Keratinocyte (primary cell): ENCODE measurements around the gene RUNX1. TPM values are rescaled to one million over a fixed set of nuclear protein-coding genes. Genes with fewer than 3 reads are reported as not detected.

Experiments used
- DNase-seq: peaks from one replicate; pipeline ENCODE4 v3.0.0-alpha.2; 2011; ENCODE audit warnings: low read depth, missing footprints, low spot score
- FAIRE-seq: peaks from 2 replicates; lab custom pipeline; 2011; peaks lifted over from hg19 to GRCh38; lab: Jason Lieb, UNC
- H2AFZ ChIP-seq: 2 replicates; pipeline ENCODE4 v1.6.0; 2012; ENCODE audit warnings: low read length, control low read depth, inconsistent platforms; ENCODE audit not compliant: control insufficient read depth
- H3K27ac ChIP-seq: 2 replicates; pipeline ENCODE4 v1.5.1; 2011; ENCODE audit warnings: low read length; ENCODE audit not compliant: control insufficient read depth, insufficient read depth
- H3K27me3 ChIP-seq: 3 replicates; pipeline ENCODE4 v1.6.0; 2011; ENCODE audit warnings: low read length; ENCODE audit not compliant: control insufficient read depth, insufficient read depth; ENCODE audit errors: extremely low read depth
- H3K36me3 ChIP-seq, 2 experiments: 2 replicates in 1 of 2; 3 replicates in 1 of 2; pipeline ENCODE4 v1.5.1; 2011; ENCODE audit warnings: low read length in 2 of 2, mild to moderate bottlenecking in 1 of 2; ENCODE audit not compliant: control insufficient read depth in 2 of 2, insufficient read depth in 2 of 2; ENCODE audit errors: extremely low read depth in 1 of 2
- H3K4me1 ChIP-seq: 3 replicates; pipeline ENCODE4 v1.5.1; 2011; ENCODE audit warnings: low read length; ENCODE audit not compliant: control insufficient read depth, insufficient read depth; ENCODE audit errors: extremely low read depth
- H3K4me2 ChIP-seq: 3 replicates; pipeline ENCODE4 v1.6.0; 2011; ENCODE audit warnings: low read depth, low read length; ENCODE audit not compliant: control insufficient read depth, insufficient read depth; ENCODE audit errors: extremely low read depth
- H3K4me3 ChIP-seq, 3 experiments: fragments of 200-600 bp in 1 of 3; sonication (generic) in 1 of 3; 2 replicates in 2 of 3; 3 replicates in 1 of 3; pipeline ENCODE4 v1.5.1; 2011 to 2016; ENCODE audit warnings: low read length in 3 of 3, mild to moderate bottlenecking in 3 of 3, control low read depth in 2 of 3, inconsistent platforms in 1 of 3, low read depth in 1 of 3, mixed read lengths in 1 of 3, mixed run types in 1 of 3, moderate library complexity in 1 of 3; ENCODE audit not compliant: control insufficient read depth in 2 of 3, insufficient read depth in 2 of 3; ENCODE audit errors: extremely low read depth in 1 of 3
- H3K79me2 ChIP-seq: 2 replicates; pipeline ENCODE4 v1.6.0; 2012; ENCODE audit warnings: low read length; ENCODE audit not compliant: control insufficient read depth, insufficient read depth
- H3K9ac ChIP-seq: 3 replicates; pipeline ENCODE4 v1.6.0; 2011; ENCODE audit warnings: low read length; ENCODE audit not compliant: control insufficient read depth, insufficient read depth; ENCODE audit errors: extremely low read depth
- H3K9me1 ChIP-seq: 3 replicates; pipeline ENCODE4 v1.6.0; 2011; ENCODE audit warnings: low read length; ENCODE audit not compliant: control insufficient read depth, insufficient read depth; ENCODE audit errors: extremely low read depth
- H3K9me3 ChIP-seq: 2 replicates; pipeline ENCODE4 v1.5.1; 2012; ENCODE audit warnings: low read depth, low read length; ENCODE audit not compliant: control insufficient read depth
- H4K20me1 ChIP-seq: 3 replicates; pipeline ENCODE4 v1.6.0; 2011; ENCODE audit warnings: low read length; ENCODE audit not compliant: control insufficient read depth, insufficient read depth; ENCODE audit errors: extremely low read depth
- EZH2 ChIP-seq: IDR thresholded peaks from one replicate; pipeline ENCODE4 v1.6.1; 2012; ENCODE audit warnings: inconsistent platforms, mild to moderate bottlenecking, low read length, moderate library complexity
- dilution Hi-C: fragments of 300-500 bp; cut with MboI; formaldehyde crosslinking; loops from one replicate; pipeline ENCODE4 v1.7.0; 2020; ENCODE audit warnings: low sequenced_read_pairs; ENCODE audit not compliant: extremely low pct_ligation_motif_present
- polyA plus RNA-seq, 5 experiments: library from polyadenylated mRNA; depleted of rRNA in 3 of 5; stranded (reverse) in 3 of 5; stranded (forward) in 1 of 5; unstranded in 1 of 5; fragments of >200 nt; gene quantifications; 1 replicate in 1 of 5; 2 replicates in 3 of 5; 3 replicates in 1 of 5; pipeline versions ENCODE4 v1.2.1 to v1.2.3, GENCODE V29; 2011 to 2012; ENCODE audit warnings: missing spikeins in 2 of 5, low read depth in 1 of 5, low replicate concordance in 1 of 5
- TF ChIP-seq, protein P1 (sequence below), 3 experiments: IDR thresholded peaks in 1 of 3; conservative IDR thresholded peaks in 1 of 3; optimal IDR thresholded peaks in 1 of 3; 2 replicates in 2 of 3; 3 replicates in 1 of 3; pipeline versions ENCODE3 to v1.5.1; 2011; ENCODE audit warnings: low read length in 3 of 3, mild to moderate bottlenecking in 3 of 3, moderate library complexity in 2 of 3, control low read depth in 1 of 3, inconsistent platforms in 1 of 3; ENCODE audit not compliant: insufficient read depth in 2 of 3; ENCODE audit errors: extremely low read depth in 1 of 3

Gene RUNX1
- polyA plus RNA-seq, 1 donor (not counting 4 experiments of a cell fraction or from before 2014, with no cell fraction given): 44.9 TPM

GRCh38 chr21:35096959-35097358 is 47.9 kb upstream of the RUNX1 start:
- H3K79me2 ChIP-seq: no peaks in the 10 kb centered on the region
- dilution Hi-C loops: no loop called here

GRCh38 chr21:35095859-35096291 is 46.8 kb upstream of the RUNX1 start:
- Histone ChIP-seq H3K4me3 (no peak overlapping the region), H4K20me1 (no peaks in the 10 kb centered on the region), H3K4me2 (no peak overlapping the region), H2AFZ (no peak overlapping the region), H3K9ac (no peak overlapping the region), H3K27ac (no peak overlapping the region), H3K79me2 (no peaks in the 10 kb centered on the region), H3K36me3 (no peaks in the 10 kb centered on the region), H3K9me1 (no peaks in the 10 kb centered on the region), H3K4me1 (no peaks in the 10 kb centered on the region), H3K9me3 (peaks cover 2% of the 10 kb centered on the region), H3K27me3 (no peaks in the 10 kb centered on the region)
- DNase-seq: no peak
- no peak for FAIRE-seq
- TF ChIP-seq EZH2: no peak
- TF ChIP-seq, protein P1, sequence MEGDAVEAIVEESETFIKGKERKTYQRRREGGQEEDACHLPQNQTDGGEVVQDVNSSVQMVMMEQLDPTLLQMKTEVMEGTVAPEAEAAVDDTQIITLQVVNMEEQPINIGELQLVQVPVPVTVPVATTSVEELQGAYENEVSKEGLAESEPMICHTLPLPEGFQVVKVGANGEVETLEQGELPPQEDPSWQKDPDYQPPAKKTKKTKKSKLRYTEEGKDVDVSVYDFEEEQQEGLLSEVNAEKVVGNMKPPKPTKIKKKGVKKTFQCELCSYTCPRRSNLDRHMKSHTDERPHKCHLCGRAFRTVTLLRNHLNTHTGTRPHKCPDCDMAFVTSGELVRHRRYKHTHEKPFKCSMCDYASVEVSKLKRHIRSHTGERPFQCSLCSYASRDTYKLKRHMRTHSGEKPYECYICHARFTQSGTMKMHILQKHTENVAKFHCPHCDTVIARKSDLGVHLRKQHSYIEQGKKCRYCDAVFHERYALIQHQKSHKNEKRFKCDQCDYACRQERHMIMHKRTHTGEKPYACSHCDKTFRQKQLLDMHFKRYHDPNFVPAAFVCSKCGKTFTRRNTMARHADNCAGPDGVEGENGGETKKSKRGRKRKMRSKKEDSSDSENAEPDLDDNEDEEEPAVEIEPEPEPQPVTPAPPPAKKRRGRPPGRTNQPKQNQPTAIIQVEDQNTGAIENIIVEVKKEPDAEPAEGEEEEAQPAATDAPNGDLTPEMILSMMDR (optimal IDR thresholded peaks at IDR 0.05 in 1 of 3, IDR thresholded peaks at IDR 0.05 in 1 of 3, conservative IDR thresholded peaks at IDR 0.05 in 1 of 3; ENCODE audit: extremely low read depth in 1 of 3, insufficient read depth in 2 of 3, low read length in 3 of 3): no peak
- dilution Hi-C loops: no loop called here

More at GRCh38 chr21:35096959-35097358, 47.9 kb upstream of the RUNX1 start:
- Histone ChIP-seq H3K4me1 (no peaks in the 10 kb centered on the region), H3K9ac (no peak overlapping the region), H3K36me3 (no peaks in the 10 kb centered on the region), H3K4me2 (no peak overlapping the region), H2AFZ (no peak overlapping the region), H3K4me3 (no peak overlapping the region), H3K9me1 (no peaks in the 10 kb centered on the region), H4K20me1 (no peaks in the 10 kb centered on the region), H3K27me3 (no peaks in the 10 kb centered on the region), H3K27ac (no peak overlapping the region), H3K9me3 (peaks cover 2% of the 10 kb centered on the region)
- TF ChIP-seq, protein P1 (optimal IDR thresholded peaks at IDR 0.05 in 1 of 3, IDR thresholded peaks at IDR 0.05 in 1 of 3, conservative IDR thresholded peaks at IDR 0.05 in 1 of 3; ENCODE audit: extremely low read depth in 1 of 3, insufficient read depth in 2 of 3, low read length in 3 of 3): no peak
- TF ChIP-seq EZH2: no peak
- FAIRE-seq (no peak), DNase-seq (no peak)
